ENCODE measurements around the gene CAMKK1.

CAMKK1 gene

GRCh38 chr17:3925684-3926485, 33.0 kb upstream of the CAMKK1 start:
- peaks cover 10% of the 10 kb centered on the region for H3K4me1 ChIP-seq (ENCODE audit: control insufficient read depth, insufficient read depth, low read length)

GRCh38 chr17:3924512-3925350, 31.9 kb upstream of the CAMKK1 start:
- Histone ChIP-seq H3K27me3 (replicated peaks; ENCODE audit: control insufficient read depth, insufficient read depth, low read length) (peaks cover 27% of the 10 kb centered on the region), H3K36me3 (ENCODE audit: control insufficient read depth, insufficient read depth, low read length, severe bottlenecking) (no peaks in the 10 kb centered on the region), H3K9ac (ENCODE audit: low read length) (peak overlapping the region; percentile 29), H3K4me3 (ENCODE audit: low read length) (no peak overlapping the region), H3K4me1 (ENCODE audit: control insufficient read depth, insufficient read depth, low read length) (peaks cover 10% of the 10 kb centered on the region), H3K9me3 (ENCODE audit: control insufficient read depth, low read length) (no peaks in the 10 kb centered on the region)
- DNase-seq (ENCODE audit: low read depth), result no peak

More at GRCh38 chr17:3925684-3926485, 33.0 kb upstream of the CAMKK1 start:
- no peak for DNase-seq (ENCODE audit: low read depth)
- no peak overlapping the region for H3K9ac ChIP-seq (ENCODE audit: low read length)
- H3K4me3 ChIP-seq (ENCODE audit: low read length), result no peak overlapping the region
- peaks cover 27% of the 10 kb centered on the region for H3K27me3 ChIP-seq (replicated peaks; ENCODE audit: control insufficient read depth, insufficient read depth, low read length)
- H3K9me3 ChIP-seq (ENCODE audit: control insufficient read depth, low read length), result no peaks in the 10 kb centered on the region
- no peaks in the 10 kb centered on the region for H3K36me3 ChIP-seq (ENCODE audit: control insufficient read depth, insufficient read depth, low read length, severe bottlenecking)

GRCh38 chr17:3923466-3924190, 30.8 kb upstream of the CAMKK1 start:
- Histone ChIP-seq H3K4me1 (ENCODE audit: control insufficient read depth, insufficient read depth, low read length) (peaks cover 10% of the 10 kb centered on the region), H3K9ac (ENCODE audit: low read length) (no peak overlapping the region), H3K9me3 (ENCODE audit: control insufficient read depth, low read length) (no peaks in the 10 kb centered on the region), H3K4me3 (ENCODE audit: low read length) (no peak overlapping the region), H3K36me3 (ENCODE audit: control insufficient read depth, insufficient read depth, low read length, severe bottlenecking) (no peaks in the 10 kb centered on the region), H3K27me3 (replicated peaks; ENCODE audit: control insufficient read depth, insufficient read depth, low read length) (peaks cover 27% of the 10 kb centered on the region)
- no peak for DNase-seq (ENCODE audit: low read depth)

DNA sequence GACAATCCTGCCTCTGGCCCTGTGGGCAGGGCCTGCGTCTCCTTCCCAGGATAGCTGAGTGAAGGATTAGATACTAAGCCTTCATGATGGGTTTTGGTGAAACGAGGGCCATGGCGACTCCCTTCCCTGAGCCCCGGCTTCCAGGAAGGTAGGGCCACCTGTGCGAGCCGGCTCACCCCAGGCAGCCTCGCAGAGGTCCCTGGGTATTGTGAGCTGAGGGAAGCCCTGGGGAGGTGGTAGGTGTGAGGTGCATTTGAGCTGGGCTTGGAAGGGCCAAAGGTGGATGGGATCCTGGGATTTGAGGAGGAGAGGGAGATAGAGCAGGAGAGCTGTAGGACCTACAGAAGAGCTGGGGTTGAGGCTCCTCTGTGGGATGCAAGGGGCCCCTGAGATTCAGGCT, 29.9 kb upstream of the CAMKK1 start:
- Histone ChIP-seq H3K9ac (ENCODE audit: low read length) (no peak overlapping the region), H3K4me1 (ENCODE audit: control insufficient read depth, insufficient read depth, low read length) (peaks cover 9% of the 10 kb centered on the region), H3K4me3 (ENCODE audit: low read length) (no peak overlapping the region), H3K36me3 (ENCODE audit: control insufficient read depth, insufficient read depth, low read length, severe bottlenecking) (no peaks in the 10 kb centered on the region), H3K9me3 (ENCODE audit: control insufficient read depth, low read length) (no peaks in the 10 kb centered on the region), H3K27me3 (replicated peaks; ENCODE audit: control insufficient read depth, insufficient read depth, low read length) (peaks cover 27% of the 10 kb centered on the region)
- DNase-seq (ENCODE audit: low read depth), result no peak

GRCh38 chr17:3921502-3922319, 28.9 kb upstream of the CAMKK1 start:
- H3K9ac ChIP-seq (ENCODE audit: low read length), result no peak overlapping the region

GRCh38 chr17:3921006-3921405, 28.2 kb upstream of the CAMKK1 start:
- Histone ChIP-seq H3K36me3 (ENCODE audit: control insufficient read depth, insufficient read depth, low read length, severe bottlenecking) (no peaks in the 10 kb centered on the region), H3K27me3 (replicated peaks; ENCODE audit: control insufficient read depth, insufficient read depth, low read length) (peaks cover 23% of the 10 kb centered on the region), H3K4me3 (ENCODE audit: low read length) (no peak overlapping the region), H3K4me1 (ENCODE audit: control insufficient read depth, insufficient read depth, low read length) (peaks cover 5% of the 10 kb centered on the region), H3K9me3 (ENCODE audit: control insufficient read depth, low read length) (no peaks in the 10 kb centered on the region), H3K9ac (ENCODE audit: low read length) (no peak overlapping the region)
- DNase-seq (ENCODE audit: low read depth), result no peak

More at GRCh38 chr17:3921502-3922319, 28.9 kb upstream of the CAMKK1 start:
- no peak for DNase-seq (ENCODE audit: low read depth)
- H3K4me3 ChIP-seq (ENCODE audit: low read length), result no peak overlapping the region
- peaks cover 23% of the 10 kb centered on the region for H3K27me3 ChIP-seq (replicated peaks; ENCODE audit: control insufficient read depth, insufficient read depth, low read length)
- no peaks in the 10 kb centered on the region for H3K9me3 ChIP-seq (ENCODE audit: control insufficient read depth, low read length)
- no peaks in the 10 kb centered on the region for H3K36me3 ChIP-seq (ENCODE audit: control insufficient read depth, insufficient read depth, low read length, severe bottlenecking)
- H3K4me1 ChIP-seq (ENCODE audit: control insufficient read depth, insufficient read depth, low read length), result peaks cover 5% of the 10 kb centered on the region

DNA sequence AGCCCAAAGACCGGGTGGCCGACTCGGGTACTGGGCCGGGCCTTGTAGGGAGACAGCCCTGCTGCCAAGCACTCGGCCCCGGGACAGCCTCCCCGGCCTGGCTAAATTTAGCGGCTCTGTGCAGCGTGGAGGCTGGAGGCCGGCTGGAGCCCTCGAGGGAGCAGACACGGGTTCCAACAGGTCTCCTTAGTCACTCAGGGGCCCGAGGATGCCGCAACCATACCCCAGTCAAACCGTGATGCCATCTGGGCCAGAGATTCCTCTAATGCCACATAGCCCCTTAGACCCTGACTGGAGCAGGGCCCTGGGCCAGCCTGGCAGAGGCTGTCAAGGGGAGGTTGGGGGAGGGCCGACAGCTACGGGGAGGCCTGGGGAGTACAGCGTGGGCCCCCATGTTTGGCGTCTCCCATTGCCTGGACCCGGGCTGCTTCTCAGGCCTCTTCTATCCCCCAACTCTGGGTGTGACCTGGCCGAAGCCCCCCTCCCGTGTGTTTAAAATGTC, 26.3 kb upstream of the CAMKK1 start:
- Histone ChIP-seq H3K27me3 (replicated peaks; ENCODE audit: control insufficient read depth, insufficient read depth, low read length) (peaks cover 20% of the 10 kb centered on the region), H3K4me3 (ENCODE audit: low read length) (no peak overlapping the region), H3K9ac (ENCODE audit: low read length) (no peak overlapping the region), H3K9me3 (ENCODE audit: control insufficient read depth, low read length) (no peaks in the 10 kb centered on the region), H3K36me3 (ENCODE audit: control insufficient read depth, insufficient read depth, low read length, severe bottlenecking) (no peaks in the 10 kb centered on the region), H3K4me1 (ENCODE audit: control insufficient read depth, insufficient read depth, low read length) (no peaks in the 10 kb centered on the region)
- no peak for DNase-seq (ENCODE audit: low read depth)

GRCh38 chr17:3918372-3919122, 25.7 kb upstream of the CAMKK1 start:
- H3K36me3 ChIP-seq (ENCODE audit: control insufficient read depth, insufficient read depth, low read length, severe bottlenecking), result no peaks in the 10 kb centered on the region
- H3K9me3 ChIP-seq (ENCODE audit: control insufficient read depth, low read length), result no peaks in the 10 kb centered on the region
- no peak for DNase-seq (ENCODE audit: low read depth)
- peaks cover 16% of the 10 kb centered on the region for H3K27me3 ChIP-seq (replicated peaks; ENCODE audit: control insufficient read depth, insufficient read depth, low read length)
- no peak overlapping the region for H3K9ac ChIP-seq (ENCODE audit: low read length)
- H3K4me1 ChIP-seq (ENCODE audit: control insufficient read depth, insufficient read depth, low read length), result no peaks in the 10 kb centered on the region
- H3K4me3 ChIP-seq (ENCODE audit: low read length), result no peak overlapping the region

- H3K36me3 ChIP-seq (ENCODE audit: control insufficient read depth, insufficient read depth, low read length, severe bottlenecking), result no peaks in the 10 kb centered on the region
- no peak overlapping the region for H3K4me3 ChIP-seq (ENCODE audit: low read length)
- no peaks in the 10 kb centered on the region for H3K4me1 ChIP-seq (ENCODE audit: control insufficient read depth, insufficient read depth, low read length)
- no peak for DNase-seq (ENCODE audit: low read depth)
- H3K9me3 ChIP-seq (ENCODE audit: control insufficient read depth, low read length), result no peaks in the 10 kb centered on the region
- H3K9ac ChIP-seq (ENCODE audit: low read length), result no peak overlapping the region
- peaks cover 6% of the 10 kb centered on the region for H3K27me3 ChIP-seq (replicated peaks; ENCODE audit: control insufficient read depth, insufficient read depth, low read length)
These were observed 24.6 kb upstream of the CAMKK1 start for GRCh38 chr17:3917391-3917931.

DNA sequence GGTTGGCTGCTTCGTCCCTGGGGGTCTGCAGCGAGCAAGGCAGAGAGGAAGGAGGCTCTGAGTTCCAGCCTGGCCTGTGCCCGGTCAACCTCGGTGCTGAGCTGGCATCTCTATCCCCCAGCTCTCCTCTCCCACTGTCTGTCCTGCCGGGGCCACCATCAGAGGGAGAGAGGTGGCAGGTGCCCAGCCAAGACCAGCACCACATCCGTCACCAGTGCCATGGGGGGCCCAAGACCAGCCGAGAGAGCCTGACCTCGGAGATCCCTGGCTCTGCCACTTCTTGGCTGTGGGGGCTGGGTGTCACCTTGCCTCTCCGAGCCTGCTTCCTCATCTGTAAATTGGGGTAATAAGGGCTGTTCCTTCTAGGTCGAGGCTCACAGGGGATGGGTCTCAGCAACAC, 24.0 kb upstream of the CAMKK1 start:
- DNase-seq (ENCODE audit: low read depth), result no peak
- no peaks in the 10 kb centered on the region for H3K36me3 ChIP-seq (ENCODE audit: control insufficient read depth, insufficient read depth, low read length, severe bottlenecking)
- H3K4me3 ChIP-seq (ENCODE audit: low read length), result no peak overlapping the region

More for the DNA sequence above, 24.0 kb upstream of the CAMKK1 start:
- Histone ChIP-seq H3K9me3 (ENCODE audit: control insufficient read depth, low read length) (no peaks in the 10 kb centered on the region), H3K27me3 (replicated peaks; ENCODE audit: control insufficient read depth, insufficient read depth, low read length) (peaks cover 8% of the 10 kb centered on the region), H3K4me1 (ENCODE audit: control insufficient read depth, insufficient read depth, low read length) (no peaks in the 10 kb centered on the region), H3K9ac (ENCODE audit: low read length) (no peak overlapping the region)

Data from adipocyte (in vitro differentiated cells).